Measurements from ENCODE around the gene SLC7A7.
"Not testable (repeated sequence)": the region's sequence is repeated elsewhere in the genome, so short reads cannot be mapped to it uniquely, and the experiment has no call there.

SLC7A7 gene

DNA sequence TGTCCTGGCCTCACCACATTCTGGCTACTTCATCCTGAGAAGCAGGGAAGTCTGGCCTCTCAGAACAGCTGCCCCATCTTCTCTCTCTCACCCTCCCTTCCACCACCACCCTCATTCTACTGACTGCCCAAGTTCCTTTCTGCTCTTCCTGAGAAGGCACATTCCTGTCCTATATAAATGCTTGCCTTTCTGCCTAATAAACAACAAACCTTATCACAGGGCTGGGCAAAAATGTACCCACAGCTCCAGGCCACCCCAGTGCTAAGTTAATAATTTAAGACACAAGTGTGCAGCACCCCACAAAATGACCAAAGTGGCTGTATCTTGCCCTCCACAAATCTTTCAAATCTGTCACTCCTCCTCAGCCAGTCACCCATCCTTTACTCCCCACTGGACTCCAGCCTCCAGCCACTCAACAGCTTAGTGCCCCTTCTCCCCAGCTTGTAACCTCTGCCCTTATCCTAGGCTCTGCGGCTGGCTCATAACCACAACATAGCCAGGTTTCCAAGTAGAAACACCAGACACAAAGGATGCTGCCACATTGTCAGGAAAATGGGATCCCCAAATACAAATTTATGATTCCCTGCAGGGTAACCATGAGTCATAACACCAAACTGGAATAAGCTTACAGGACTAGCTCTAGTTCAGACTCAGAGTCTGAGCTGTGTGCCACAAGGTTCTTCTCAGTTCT lies 33.8 kb downstream of the SLC7A7 start:
- no peak for DNase-seq

DNA sequence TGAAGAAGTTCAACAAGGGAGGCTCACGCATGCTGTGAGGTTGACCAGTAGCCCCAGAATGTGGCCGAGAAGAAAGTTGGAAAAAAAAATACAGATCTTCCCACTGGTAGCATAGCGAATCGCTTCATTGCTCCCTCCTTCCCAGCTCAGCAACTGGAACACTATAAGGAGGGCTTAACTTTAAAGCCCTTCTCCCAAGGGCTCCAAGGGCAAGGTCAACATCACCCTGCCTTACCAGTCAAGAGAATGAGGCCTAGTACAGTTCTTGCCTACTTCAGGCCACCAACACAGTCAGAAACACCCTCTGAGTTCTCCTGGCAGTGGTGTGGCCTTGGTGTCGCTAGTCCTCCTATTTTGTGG lies 34.3 kb downstream of the SLC7A7 start:
- DNase-seq = no peak

DNA sequence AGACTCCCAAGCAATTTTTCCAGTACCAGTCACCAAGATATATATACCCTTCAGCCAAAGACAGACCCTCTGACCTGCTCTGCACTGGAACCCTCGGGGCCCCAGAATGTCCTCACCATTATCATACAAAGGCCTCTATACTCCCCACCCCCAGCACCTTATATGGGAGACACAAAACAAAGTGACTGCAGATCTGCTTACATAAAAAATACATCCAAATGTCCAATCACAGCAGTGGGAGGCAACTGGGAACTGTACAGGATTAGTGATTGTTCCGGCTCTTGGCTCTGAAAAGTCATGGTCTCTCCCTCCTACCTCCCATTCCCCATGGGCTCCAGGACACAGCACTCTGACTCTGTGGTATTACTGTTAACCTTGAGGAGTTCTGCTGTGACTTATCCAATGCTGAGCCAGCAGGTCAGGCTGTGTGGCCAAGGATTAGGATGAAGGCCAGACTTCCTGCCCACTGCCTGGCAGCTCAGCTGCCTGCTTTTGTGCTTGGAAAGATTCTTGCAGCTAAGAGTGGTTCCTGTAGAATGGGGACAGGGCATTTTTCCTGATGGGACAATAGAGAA lies 35.0 kb downstream of the SLC7A7 start:
- DNase-seq = no peak

DNA sequence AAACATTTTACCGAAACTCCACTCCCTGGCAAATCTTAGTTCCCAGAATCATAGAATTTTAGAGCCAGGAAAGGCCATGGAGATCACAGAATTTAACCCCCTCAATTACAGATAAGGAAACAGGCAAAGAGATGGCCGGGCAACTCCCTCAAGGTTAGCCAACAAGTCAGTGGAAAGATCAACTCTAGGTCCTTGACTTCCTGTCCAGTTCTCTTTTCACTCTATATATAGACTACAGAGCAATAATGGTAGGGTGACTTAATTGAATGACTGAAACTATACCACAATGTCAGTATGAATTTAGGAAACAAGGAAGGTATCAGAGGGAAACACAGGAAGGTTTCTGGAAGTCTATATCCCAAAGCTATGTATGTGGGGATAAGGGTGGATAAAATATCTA lies 37.2 kb downstream of the SLC7A7 start:
- no peak for DNase-seq

DNA sequence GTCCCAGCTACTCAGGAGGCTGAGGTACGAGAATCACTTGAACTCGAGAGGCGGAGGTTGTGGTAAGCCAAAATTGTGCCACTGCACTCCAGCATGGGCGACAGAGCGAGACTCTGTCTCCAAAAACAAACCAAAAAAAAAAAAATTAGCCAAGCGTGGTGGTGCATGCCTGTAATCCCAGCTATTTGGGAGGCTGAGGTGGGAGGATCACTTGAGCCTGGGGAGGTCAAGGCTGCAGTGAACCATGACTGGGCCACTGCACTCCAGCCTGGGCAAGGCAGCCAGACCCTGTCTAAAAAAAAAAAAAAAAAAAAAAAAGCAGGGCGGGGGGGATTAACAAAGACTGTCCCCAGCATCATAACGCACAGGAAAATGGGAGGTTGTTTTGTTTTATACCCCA lies 38.4 kb downstream of the SLC7A7 start:
- not testable (repeated sequence) for DNase-seq

DNA sequence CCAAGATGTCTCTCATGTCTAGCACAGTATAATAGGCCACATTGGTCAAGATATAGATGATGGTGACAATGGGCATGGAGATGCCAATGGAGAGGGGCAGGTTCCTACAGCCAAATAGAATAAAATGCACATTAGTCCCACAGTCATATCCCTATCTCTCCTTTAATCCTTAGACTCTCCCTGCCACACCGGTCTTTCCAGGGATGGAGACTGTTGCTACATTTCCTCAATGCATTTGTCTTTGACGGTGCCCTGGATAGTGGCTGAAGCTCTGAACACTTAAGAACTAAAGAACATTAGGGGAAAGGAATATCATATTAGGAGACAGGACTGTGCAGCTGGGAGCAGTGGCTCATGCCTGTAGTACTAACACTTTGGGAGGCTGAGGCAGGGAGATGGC lies 39.0 kb downstream of the SLC7A7 start:
- DNase-seq = no peak

DNA sequence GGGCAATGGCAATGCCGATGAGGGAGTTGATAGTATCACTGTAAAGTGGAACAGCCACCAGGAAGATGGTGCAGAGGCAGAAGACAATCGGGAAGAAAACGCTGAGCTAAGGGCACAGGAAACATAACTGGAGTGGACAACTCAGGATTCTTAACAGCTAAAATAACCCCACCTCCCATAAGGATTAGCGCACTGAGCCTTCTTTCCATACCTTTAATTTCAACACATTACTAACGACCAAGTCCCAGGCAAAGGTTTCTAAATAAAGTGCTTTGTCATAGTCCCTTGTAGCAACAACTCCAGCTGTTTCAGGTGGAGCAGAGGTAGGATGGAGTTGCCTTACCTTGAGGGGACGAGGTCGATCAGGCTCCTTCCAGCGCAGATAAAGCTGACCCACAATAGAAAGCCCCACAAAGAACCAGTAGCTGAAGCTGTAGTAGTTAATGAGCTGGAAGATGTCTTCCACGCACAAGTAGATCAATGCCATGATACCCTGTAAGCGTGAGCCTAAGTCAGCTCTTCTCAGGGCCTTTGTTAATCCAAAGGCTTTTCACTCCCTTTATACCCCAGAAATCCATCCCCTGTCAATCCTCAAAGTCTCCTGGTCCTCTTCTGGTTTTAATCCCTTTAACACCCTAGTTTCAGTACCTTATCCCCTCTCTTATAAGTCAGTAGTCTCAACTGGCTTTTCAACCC lies 41.1 kb downstream of the SLC7A7 start:
- no peak for DNase-seq

DNA sequence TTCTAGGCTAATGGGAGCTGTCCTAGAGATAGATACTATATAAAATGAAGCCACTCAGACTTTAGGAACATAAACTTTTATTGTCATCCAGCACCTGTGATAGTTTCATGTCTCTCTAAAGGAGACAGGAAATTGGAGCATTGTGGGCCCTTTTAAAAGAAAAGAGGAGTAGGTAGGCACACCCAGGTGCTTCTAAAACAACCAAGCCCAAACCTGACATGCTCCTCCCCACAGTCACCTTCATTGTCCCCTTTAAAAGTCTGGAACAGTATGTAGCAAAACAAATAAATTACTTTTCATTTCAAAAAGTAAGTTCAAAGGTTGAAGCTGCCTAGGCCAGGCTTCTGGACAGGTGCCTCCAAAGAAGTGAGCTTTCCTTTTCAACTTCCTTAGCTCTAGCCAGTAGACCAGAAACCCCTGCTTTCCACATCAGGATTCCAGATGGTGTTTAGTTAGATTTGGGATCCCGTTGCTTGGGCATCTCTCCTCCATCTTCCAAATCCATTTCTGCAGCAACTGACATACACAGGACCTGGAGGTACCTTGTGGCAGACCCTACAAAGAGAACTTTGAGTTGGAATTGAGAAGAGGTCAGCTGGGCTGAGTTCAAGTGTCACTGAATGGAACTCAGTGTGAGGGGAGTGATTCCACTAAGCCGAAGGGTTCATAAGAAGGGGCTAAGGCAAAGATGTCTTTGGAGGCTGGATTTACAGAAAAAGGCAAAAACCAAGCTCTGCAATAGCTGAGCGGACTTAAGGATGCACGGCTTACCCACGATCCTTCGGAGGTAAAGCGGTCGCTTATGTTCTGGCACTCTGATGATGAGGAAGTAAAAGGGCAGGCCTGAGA lies 41.8 kb downstream of the SLC7A7 start:
- no peak for DNase-seq

DNA sequence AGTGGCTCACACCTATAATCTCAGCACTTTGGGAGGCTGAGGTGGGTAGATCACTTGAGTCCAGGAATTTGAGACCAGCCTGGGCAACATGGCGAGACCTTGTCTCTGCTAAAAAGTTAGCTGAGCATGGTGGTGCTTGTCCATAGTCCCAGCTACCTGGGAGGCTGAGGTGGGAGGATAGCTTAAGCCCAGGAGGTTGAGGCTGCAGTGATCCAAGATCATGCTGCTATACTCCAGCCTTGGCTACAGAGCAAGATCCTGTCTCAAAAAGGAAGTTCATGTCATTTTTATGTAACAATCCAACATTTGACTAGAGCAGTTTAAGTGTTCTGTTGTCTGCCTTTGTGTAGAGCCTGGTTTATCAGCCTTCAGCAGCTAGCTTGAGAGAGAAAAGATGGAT lies 42.5 kb downstream of the SLC7A7 start:
- DNase-seq = no peak

DNA sequence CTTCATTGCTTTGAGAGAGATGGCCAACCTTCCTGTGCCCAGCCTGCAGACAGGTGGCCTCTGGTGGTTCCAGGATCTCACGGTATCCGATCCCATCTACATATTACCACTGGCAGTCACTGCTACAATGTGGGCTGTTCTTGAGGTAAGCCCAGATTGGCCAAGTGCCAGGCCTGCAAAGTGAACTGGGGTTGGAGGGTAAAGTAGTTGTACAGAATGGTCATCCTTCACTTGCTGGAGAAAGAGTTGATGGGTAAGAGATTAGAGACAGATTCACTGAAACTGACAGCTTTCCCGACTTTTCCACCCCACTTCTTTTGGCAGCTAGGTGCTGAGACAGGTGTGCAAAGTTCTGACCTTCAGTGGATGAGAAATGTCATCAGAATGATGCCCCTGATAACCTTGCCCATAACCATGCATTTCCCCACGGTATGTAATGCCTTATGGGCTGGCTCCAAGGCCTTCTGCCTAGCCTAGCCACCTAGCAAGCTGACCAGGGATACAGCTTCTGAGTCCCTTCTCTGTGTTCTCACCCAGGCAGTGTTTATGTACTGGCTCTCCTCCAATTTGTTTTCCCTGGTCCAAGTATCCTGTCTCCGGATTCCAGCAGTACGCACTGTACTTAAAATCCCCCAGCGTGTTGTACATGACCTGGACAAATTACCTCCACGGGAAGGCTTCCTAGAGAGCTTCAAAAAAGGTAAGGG lies 44.6 kb downstream of the SLC7A7 start:
- DNase-seq = no peak

DNA sequence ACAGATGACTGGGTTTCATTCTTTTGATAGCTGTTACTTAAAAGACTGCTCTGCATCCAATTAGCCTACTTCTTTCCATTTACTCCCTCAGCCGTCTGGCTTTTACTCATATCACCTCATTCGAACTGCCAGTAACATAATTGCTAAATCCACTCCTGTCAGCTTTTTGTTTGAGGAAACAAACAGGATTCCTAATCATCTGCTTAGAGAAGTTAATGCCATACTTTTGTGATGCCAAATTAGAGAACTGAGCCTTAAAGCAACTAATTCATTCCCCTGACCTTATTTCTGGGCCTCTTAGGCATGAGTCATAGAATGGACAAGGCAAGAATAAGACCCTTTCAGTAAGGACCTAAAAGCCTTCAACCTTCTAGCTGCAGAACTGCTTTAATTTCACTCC lies 45.9 kb downstream of the SLC7A7 start:
- no peak for DNase-seq

DNA sequence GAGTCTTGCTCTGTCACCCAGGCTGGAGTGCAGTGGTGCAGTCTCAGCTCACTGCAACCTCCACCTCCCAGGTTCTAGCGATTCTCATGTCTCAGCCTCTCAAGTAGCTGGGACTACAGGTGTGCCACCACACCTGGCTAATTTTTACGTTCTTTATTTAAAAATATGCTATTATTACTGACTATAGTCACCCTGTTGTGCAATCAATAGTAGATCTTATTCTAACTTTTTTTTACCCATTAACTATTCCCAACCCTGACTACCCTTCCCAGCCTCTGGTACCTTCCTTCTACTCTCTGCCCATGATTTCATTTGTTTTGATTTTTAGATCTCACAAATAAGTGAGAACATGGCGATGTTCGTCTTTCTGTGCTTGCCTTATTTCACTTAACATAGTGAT lies 46.3 kb downstream of the SLC7A7 start:
- no peak for DNase-seq

DNA sequence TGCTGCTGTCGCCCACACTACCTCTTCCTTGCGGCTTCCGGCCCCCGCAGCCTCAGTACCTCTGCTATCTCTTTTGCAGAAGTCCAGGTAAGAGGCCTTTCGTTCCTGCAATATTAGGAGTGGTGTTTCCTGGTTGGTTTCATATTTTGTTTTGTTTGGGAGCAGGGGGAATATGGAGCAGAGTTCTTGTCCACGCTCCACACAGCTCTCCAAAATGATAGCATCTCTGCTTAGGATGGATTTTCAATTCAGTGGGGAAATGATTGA lies 48.0 kb downstream of the SLC7A7 start:
- DNase-seq = no peak

DNA sequence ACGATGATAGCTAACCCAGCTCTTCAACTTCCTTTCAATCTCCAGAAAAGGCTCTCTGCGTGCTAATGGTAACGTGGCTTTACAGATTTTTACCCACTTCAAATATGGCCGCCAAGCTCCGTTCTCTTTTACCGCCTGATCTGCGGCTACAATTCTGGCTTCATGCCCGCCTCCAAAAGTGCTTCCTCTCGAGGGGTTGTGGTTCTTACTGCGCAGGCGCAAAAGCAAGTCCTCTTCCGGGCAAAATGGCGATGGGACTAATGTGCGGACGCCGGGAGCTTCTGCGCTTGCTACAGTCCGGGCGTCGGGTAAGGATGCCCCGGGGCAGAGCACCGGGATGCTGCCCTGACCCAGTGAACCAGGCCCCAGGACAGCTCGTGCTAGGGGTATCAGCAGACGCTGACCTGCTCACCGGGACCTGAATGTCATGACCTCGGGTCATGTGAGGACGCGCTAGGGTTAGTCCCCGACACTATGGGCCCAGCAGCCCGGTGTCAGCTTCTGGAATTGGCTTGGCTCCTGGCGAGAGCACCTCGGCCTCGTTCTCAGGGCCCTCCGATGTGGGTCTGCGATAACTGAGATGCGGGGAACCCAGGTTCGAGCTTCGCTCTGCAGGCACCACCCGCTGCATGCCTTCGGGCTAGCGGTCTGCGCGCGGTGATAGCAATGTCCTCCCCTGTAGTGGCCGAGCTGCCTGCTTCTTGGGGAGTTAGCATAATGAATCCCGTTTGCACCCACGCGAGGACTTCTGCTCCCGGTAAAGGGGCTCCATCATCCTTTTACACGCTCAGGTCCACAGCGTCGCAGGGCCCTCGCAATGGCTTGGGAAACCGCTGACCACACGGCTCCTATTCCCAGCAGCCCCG lies 48.5 kb downstream of the SLC7A7 start, which contains the start of gene OXA1L:
Gene OXA1L (plus strand): TSS at position 232 of the 866 bp plus-strand sequence. CDS start 14 bp downstream, at position 246.
- DNase-seq = peak; percentile 91 to 97 (median 94)

DNA sequence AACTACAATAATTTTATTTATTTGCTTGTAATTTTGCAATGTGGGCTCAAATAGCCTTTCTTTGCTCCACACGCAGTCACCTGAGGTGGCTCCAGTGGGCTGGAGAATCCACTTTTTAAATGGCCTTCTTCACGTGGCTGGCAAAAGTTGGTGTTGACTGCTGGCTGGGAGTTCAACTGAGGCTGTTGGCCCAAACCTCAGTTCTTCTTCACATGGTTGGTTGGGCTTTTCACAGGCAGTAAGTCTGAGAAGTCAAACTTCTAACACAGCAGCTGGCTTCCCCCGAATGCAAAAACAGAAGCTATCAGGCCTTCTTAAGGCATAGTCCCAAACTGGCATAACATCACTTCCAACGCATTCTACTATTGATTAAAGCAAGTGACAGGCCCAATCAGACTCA lies 50.9 kb downstream of the SLC7A7 start:
- DNase-seq = no peak

DNA sequence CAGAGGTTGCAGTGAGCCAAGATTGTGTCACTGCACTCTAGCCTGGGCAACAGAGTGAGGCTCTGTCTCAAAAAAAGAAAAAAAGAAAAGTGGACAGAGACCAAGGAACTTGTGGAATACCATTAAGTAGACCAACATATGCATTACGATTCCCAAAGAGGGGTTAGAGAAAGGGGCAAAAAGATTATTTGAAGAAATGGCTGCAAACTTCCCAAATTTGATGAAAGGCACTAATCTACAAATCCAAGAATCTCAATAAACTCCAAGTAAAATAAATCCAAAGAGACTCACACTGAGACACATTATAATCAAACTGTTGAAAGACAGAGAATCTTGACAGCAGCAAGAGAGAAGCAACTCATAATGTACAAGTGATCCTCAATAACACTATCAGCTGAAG lies 53.5 kb downstream of the SLC7A7 start:
- DNase-seq = no peak

DNA sequence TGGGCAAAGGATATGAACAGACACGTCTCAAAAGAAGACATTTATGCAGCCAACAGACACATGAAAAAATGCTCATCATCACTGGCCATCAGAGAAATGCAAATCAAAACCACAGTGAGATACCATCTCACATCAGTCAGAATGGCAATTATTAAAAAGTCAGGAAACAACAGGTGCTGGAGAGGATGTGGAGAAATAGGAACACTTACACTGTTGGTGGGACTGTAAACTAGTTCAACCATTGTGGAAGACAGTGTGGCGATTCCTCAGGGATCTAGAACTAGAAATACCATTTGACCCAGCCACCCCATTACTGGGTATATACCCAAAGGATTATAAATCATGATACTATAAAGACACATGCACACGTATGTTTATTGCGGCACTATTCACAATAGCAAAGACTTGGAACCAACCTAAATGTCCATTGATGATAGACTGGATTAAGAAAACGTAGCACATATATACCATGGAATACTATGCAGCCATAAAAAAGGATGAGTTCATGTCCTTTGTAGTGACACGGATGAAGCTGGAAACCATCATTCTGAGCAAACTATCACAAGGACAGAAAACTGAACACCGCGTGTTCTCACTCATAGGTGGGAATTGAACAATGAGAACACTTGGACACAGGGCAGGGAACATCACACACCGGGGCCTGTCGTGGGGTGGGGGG lies 57.1 kb downstream of the SLC7A7 start:
- DNase-seq = not testable (repeated sequence)

DNA sequence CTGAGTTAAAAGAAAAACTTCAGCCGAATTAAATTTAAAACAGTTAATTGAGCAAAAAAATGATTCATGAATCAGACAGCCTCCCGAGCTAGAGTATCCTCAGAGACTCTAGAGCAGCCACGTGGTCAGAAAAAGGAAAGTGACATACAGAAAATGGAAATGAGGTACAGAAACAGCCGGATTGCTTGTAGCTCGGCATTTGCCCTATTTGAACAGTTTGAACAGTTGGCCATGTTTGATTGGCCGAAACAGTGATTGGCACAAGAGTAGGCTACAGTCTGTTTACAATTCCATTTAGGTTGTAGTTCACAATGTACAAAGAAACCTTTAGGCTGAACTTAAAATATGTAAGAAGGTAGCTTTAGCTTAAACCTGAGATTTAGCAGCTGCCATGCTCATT lies 61.6 kb downstream of the SLC7A7 start:
- no peak for DNase-seq

DNA sequence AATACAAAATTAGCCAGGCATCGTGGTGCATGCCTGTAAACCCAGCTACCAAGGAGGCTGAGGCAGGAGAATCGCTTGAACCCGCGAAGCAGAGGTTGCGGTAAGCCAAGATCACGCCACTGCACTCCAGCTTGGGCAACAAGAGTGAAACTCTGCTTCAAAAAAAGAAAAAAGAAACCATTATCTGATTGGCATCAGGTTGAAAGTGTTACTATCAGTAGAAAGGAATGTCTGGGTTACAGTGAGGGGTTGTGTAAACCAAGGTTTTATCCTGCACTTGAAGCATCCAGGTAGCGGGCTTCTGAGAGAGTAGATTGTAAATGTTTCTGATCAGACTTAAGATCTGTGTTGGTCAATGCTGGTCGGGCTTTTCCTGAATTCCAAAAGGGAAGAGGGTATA lies 62.8 kb downstream of the SLC7A7 start:
- DNase-seq = no peak

DNA sequence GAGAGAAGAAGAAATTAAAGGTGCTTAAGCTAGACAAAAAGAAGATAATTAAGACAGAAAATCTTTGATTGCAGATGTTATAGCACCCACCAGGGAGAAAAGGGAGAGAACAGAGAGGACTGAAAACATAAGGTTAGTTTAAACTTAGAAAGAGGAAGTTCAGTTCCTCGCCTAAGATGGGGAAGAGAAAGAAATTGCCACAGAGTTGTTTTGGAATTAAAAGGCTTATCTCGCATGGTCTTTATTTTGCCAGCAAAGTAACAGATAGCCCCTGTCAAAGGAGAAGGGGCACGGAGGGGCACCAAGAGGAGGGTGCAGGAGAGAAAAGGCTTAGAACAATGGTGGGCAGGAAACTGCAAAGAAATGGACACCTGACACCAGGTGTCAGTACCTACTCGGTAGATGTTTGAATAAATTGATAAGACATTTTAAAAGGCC lies 66.6 kb downstream of the SLC7A7 start:
- no peak for DNase-seq

DNA sequence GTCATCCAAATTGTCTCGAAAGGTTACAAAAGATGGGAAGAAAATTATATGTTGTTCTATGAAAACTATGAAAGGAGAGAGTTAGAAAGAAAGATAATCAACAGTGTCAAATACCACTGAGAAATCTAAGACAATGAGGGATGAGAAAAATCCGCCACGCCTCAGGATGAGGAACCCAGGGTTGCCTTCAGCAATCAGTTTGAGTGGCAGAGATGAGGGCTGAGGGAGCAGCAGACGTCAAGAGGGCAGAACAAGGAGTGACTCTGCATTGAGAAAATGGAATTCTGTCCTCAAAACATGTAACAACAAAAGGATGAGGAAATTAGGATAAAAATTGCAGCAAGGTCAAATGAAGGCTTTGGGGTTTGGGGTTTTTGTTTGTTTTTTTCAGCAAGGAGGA lies 67.0 kb downstream of the SLC7A7 start:
- no peak for DNase-seq
